ENCODE results near the gene C4orf50. TPM values are rescaled to one million over a fixed set of nuclear protein-coding genes. Genes with fewer than 3 reads are reported as not detected.

Gene C4orf50
- total and polyA plus RNA-seq, 2 of the 8 experiments (the other 6 are each of a cell fraction or from before 2014, with no cell fraction given): 0.08 to 0.22 TPM

- no peak overlapping the region for H3K18ac ChIP-seq (ENCODE audit: extremely low read depth, low read length)
- peaks cover 30% of the 10 kb centered on the region for H3K79me1 ChIP-seq (ENCODE audit: low read depth, low read length)
- no peak overlapping the region for H2AK5ac ChIP-seq (ENCODE audit: low read depth, low read length)
- peaks cover 0 to 22% of the 10 kb centered on the region in 2 experiments; a peak in 3 of 4 replicates for H3K79me2 ChIP-seq (ENCODE audit: control insufficient read depth in 1 of 2, insufficient read depth in 2 of 2, low read length in 2 of 2)
- H2BK120ac ChIP-seq (replicated peaks; ENCODE audit: low read depth, low read length): no peak overlapping the region
- H3K4me1 ChIP-seq (replicated peaks in 1 of 4; ENCODE audit: control insufficient read depth in 3 of 4, insufficient read depth in 4 of 4, low read length in 3 of 4): peaks cover 0 to 9% (median 3%) of the 10 kb centered on the region in 4 experiments; a peak in 3 of 7 replicates
- no peak overlapping the region for H3K9ac ChIP-seq (replicated peaks in 1 of 4; ENCODE audit: extremely low read depth in 1 of 4, low read depth in 3 of 4, low read length in 3 of 4)
- ChIA-PET CTCF (ENCODE audit: partially characterized antibody) (interaction anchor here (0.6 to 1.5 kb wide), 3 partner anchors 20 to 97 kb away, joined by 3 read pairs; no protein-coding TSS in a partner anchor), POLR2A (ENCODE audit: partially characterized antibody) (no interaction called here)
- H4K20me1 ChIP-seq (replicated peaks in 1 of 2; ENCODE audit: control insufficient read depth in 1 of 2, insufficient read depth in 2 of 2, low read length in 2 of 2): peaks cover 15 to 32% of the 10 kb centered on the region in 2 experiments
- H3K27me3 ChIP-seq (replicated peaks in 1 of 4; ENCODE audit: control insufficient read depth in 3 of 4, extremely low read depth in 1 of 4, insufficient read depth in 3 of 4, low read length in 3 of 4): no peaks in the 10 kb centered on the region
- H2BK20ac ChIP-seq (ENCODE audit: low read length): no peak overlapping the region
- H2BK12ac ChIP-seq (ENCODE audit: low read depth, low read length): no peak overlapping the region
- H4K5ac ChIP-seq (ENCODE audit: insufficient read length, low read depth, low read length): no peak overlapping the region
- H3K4ac ChIP-seq (replicated peaks; ENCODE audit: insufficient read length, low read depth, low read length): no peak overlapping the region
- 85 to 100% methylated on average over 1 to 10 of the region's 10 CpGs for whole genome bisulfite sequencing, 2 experiments (ENCODE audit: extremely low coverage in 1 of 2, insufficient coverage in 1 of 2, insufficient read length in 1 of 2, insufficient replicate concordance in 2 of 2, low coverage in 1 of 2, low lambda C conversion rate in 2 of 2, missing lambda C conversion rate in 1 of 2)
- H3K27ac ChIP-seq (ENCODE audit: low read depth, low read length): no peak overlapping the region
- no peak overlapping the region for H2AFZ ChIP-seq (ENCODE audit: low read length)
- H3K14ac ChIP-seq (ENCODE audit: insufficient read length): no peak overlapping the region
- TF ChIP-seq SUZ12 (IDR thresholded peaks at IDR 0.05; ENCODE audit: low read length) (no peak), USF2 (IDR thresholded peaks at IDR 0.05; ENCODE audit: low read length) (no peak), EGR1 (IDR thresholded peaks at IDR 0.05; ENCODE audit: borderline replicate concordance, low read depth, low read length) (no peak)
- H3K9me3 ChIP-seq (ENCODE audit: insufficient read depth in 2 of 2, low read depth in 1 of 2, low read length in 1 of 2): no peaks in the 10 kb centered on the region
- no peak overlapping the region for H2BK5ac ChIP-seq (ENCODE audit: low read depth, low read length)
- no peak overlapping the region for H4K8ac ChIP-seq (ENCODE audit: extremely low read depth, insufficient read depth, low read length)
- no peak overlapping the region for H2BK15ac ChIP-seq (ENCODE audit: low read length)
- peaks cover 4 to 10% (median 9%) of the 10 kb centered on the region in 4 experiments; a peak in 5 of 8 replicates for H3K36me3 ChIP-seq (ENCODE audit: control insufficient read depth in 2 of 4, insufficient read depth in 4 of 4, low read length in 3 of 4)
- H3K4me2 ChIP-seq (ENCODE audit: insufficient read depth in 1 of 2, low read depth in 2 of 2, low read length in 2 of 2): no peak overlapping the region
- H3K23me2 ChIP-seq (ENCODE audit: low read depth, low read length): no peaks in the 10 kb centered on the region
- no peak overlapping the region for H4K91ac ChIP-seq (replicated peaks; ENCODE audit: insufficient read length, low read length)
- DNase-seq (ENCODE audit: low read depth in 1 of 2, low spot score in 2 of 2) (no peak), FAIRE-seq (no peak)
- no peak overlapping the region for H3K56ac ChIP-seq (replicated peaks; ENCODE audit: insufficient read length, low read depth, low read length)
- no peak overlapping the region for H3K4me3 ChIP-seq (ENCODE audit: extremely low read depth in 1 of 4, insufficient read depth in 2 of 4, low read depth in 3 of 4, low read length in 4 of 4)
- no peak overlapping the region for H3K23ac ChIP-seq (ENCODE audit: insufficient read length)
Observed at GRCh38 chr4:5866841-5867813, 151.1 kb downstream of the C4orf50 start.

Data from H1 (cell line).